ENCODE results near the gene C10orf71.

Gene C10orf71

GRCh38 chr10:49374740-49375139 is 75.8 kb downstream of the C10orf71 start:
- DNase-seq (ENCODE audit: low spot score) (no peak), ATAC-seq (ENCODE audit: low read depth) (no peak)
- no peaks in the 10 kb centered on the region for H3K36me3 ChIP-seq (ENCODE audit: low read depth)
- H3K27me3 ChIP-seq (ENCODE audit: insufficient read depth, poor library complexity, severe bottlenecking) = no peaks in the 10 kb centered on the region
- H3K27ac ChIP-seq (ENCODE audit: poor library complexity, severe bottlenecking) = no peak overlapping the region
- no peak for TF ChIP-seq CTCF (IDR thresholded peaks at IDR 0.05; ENCODE audit: poor library complexity, severe bottlenecking)
- H3K4me3 ChIP-seq (ENCODE audit: severe bottlenecking) = no peak overlapping the region
- H3K9me3 ChIP-seq (ENCODE audit: severe bottlenecking) = no peaks in the 10 kb centered on the region
- no peaks in the 10 kb centered on the region for H3K4me1 ChIP-seq (ENCODE audit: insufficient read depth, poor library complexity, severe bottlenecking)

GRCh38 chr10:49375611-49376010 is 76.6 kb downstream of the C10orf71 start:
- DNase-seq (ENCODE audit: low spot score) = no peak
- no peak for ATAC-seq (ENCODE audit: low read depth)
- TF ChIP-seq CTCF (IDR thresholded peaks at IDR 0.05; ENCODE audit: poor library complexity, severe bottlenecking) = no peak
- no peaks in the 10 kb centered on the region for H3K4me1 ChIP-seq (ENCODE audit: insufficient read depth, poor library complexity, severe bottlenecking)
- no peaks in the 10 kb centered on the region for H3K27me3 ChIP-seq (ENCODE audit: insufficient read depth, poor library complexity, severe bottlenecking)
- no peaks in the 10 kb centered on the region for H3K36me3 ChIP-seq (ENCODE audit: low read depth)
- no peaks in the 10 kb centered on the region for H3K9me3 ChIP-seq (ENCODE audit: severe bottlenecking)
- no peak overlapping the region for H3K4me3 ChIP-seq (ENCODE audit: severe bottlenecking)
- no peak overlapping the region for H3K27ac ChIP-seq (ENCODE audit: poor library complexity, severe bottlenecking)
